MM.1S (cell line): Measurements from ENCODE around the gene CDC20.

ENCODE experiments used
- CTCF ChIP-seq: fragments of 300-600 bp; sonication (generic); IDR thresholded peaks from 2 replicates; pipeline ENCODE4 v1.5.1; 2016; ENCODE audit warnings: antibody characterized with exemption, low read length, mixed read lengths
- EZH2 ChIP-seq: fragments of 300-600 bp; sonication (generic); optimal IDR thresholded peaks from 2 replicates; pipeline ENCODE3; 2017; ENCODE audit warnings: low read depth, mild to moderate bottlenecking, antibody characterized with exemption, low read length, mixed read lengths
- EZH2phosphoT487 ChIP-seq: fragments of 300-600 bp; sonication (generic); IDR thresholded peaks from 2 replicates; pipeline ENCODE4 v1.6.1; 2018; ENCODE audit warnings: antibody characterized with exemption, low read length

- TF ChIP-seq CTCF, result no peak
- no peak for TF ChIP-seq EZH2
- no peak for TF ChIP-seq EZH2phosphoT487
Measured at GRCh38 chr1:43334453-43335205, 24.2 kb upstream of the CDC20 start.
